ENCODE measurements around the gene LACTBL1. TPM values are rescaled to one million over a fixed set of nuclear protein-coding genes. Genes with fewer than 3 reads are reported as not detected.

The LACTBL1 gene
- total RNA-seq, 1 donor from 2014 or later: not detected

GRCh38 chr1:22976127-22976460, 3.4 kb upstream of the LACTBL1 start:
- DNase-seq (ENCODE audit: low read depth): no peak
- no peaks in the 10 kb centered on the region for H3K36me3 ChIP-seq (ENCODE audit: control insufficient read depth, insufficient read depth, low read length)
- no peak for TF ChIP-seq CTCF (IDR thresholded peaks at IDR 0.05; ENCODE audit: insufficient read depth, low read length, poor library complexity, severe bottlenecking)
- H3K27me3 ChIP-seq (ENCODE audit: control insufficient read depth, insufficient read depth, low read length): peaks cover 3% of the 10 kb centered on the region
- no peak overlapping the region for H3K4me3 ChIP-seq (ENCODE audit: low read depth, low read length)

GRCh38 chr1:22975694-22976093, 3.0 kb upstream of the LACTBL1 start:
- DNase-seq (ENCODE audit: low read depth): no peak

GRCh38 chr1:22971611-22972405, 858 bp downstream of the LACTBL1 start:
- no peaks in the 10 kb centered on the region for H3K36me3 ChIP-seq (ENCODE audit: control insufficient read depth, insufficient read depth, low read length)
- H3K27me3 ChIP-seq (ENCODE audit: control insufficient read depth, insufficient read depth, low read length): peaks cover 4% of the 10 kb centered on the region
- no peak for TF ChIP-seq CTCF (IDR thresholded peaks at IDR 0.05; ENCODE audit: insufficient read depth, low read length, poor library complexity, severe bottlenecking)
- H3K4me3 ChIP-seq (ENCODE audit: low read depth, low read length): no peak overlapping the region
- no peak for DNase-seq (ENCODE audit: low read depth)

More at GRCh38 chr1:22975694-22976093, 3.0 kb upstream of the LACTBL1 start:
- no peak overlapping the region for H3K4me3 ChIP-seq (ENCODE audit: low read depth, low read length)
- H3K27me3 ChIP-seq (ENCODE audit: control insufficient read depth, insufficient read depth, low read length): peaks cover 4% of the 10 kb centered on the region
- TF ChIP-seq CTCF (IDR thresholded peaks at IDR 0.05; ENCODE audit: insufficient read depth, low read length, poor library complexity, severe bottlenecking): no peak
- no peaks in the 10 kb centered on the region for H3K36me3 ChIP-seq (ENCODE audit: control insufficient read depth, insufficient read depth, low read length)

GRCh38 chr1:22971161-22971560, 1.5 kb downstream of the LACTBL1 start:
- Histone ChIP-seq H3K27me3 (ENCODE audit: control insufficient read depth, insufficient read depth, low read length) (peaks cover 4% of the 10 kb centered on the region), H3K4me3 (ENCODE audit: low read depth, low read length) (no peak overlapping the region), H3K36me3 (ENCODE audit: control insufficient read depth, insufficient read depth, low read length) (no peaks in the 10 kb centered on the region)
- no peak for DNase-seq (ENCODE audit: low read depth)
- TF ChIP-seq CTCF (IDR thresholded peaks at IDR 0.05; ENCODE audit: insufficient read depth, low read length, poor library complexity, severe bottlenecking): no peak

- Histone ChIP-seq H3K4me3 (ENCODE audit: low read depth, low read length) (no peak overlapping the region), H3K27me3 (ENCODE audit: control insufficient read depth, insufficient read depth, low read length) (peaks cover 4% of the 10 kb centered on the region), H3K36me3 (ENCODE audit: control insufficient read depth, insufficient read depth, low read length) (no peaks in the 10 kb centered on the region)
- TF ChIP-seq CTCF (IDR thresholded peaks at IDR 0.05; ENCODE audit: insufficient read depth, low read length, poor library complexity, severe bottlenecking): no peak
- no peak for DNase-seq (ENCODE audit: low read depth)
Observed at GRCh38 chr1:22970096-22970495, 2.6 kb downstream of the LACTBL1 start.

GRCh38 chr1:22969304-22969709, 3.4 kb downstream of the LACTBL1 start:
- no peaks in the 10 kb centered on the region for H3K36me3 ChIP-seq (ENCODE audit: control insufficient read depth, insufficient read depth, low read length)
- no peak for TF ChIP-seq CTCF (IDR thresholded peaks at IDR 0.05; ENCODE audit: insufficient read depth, low read length, poor library complexity, severe bottlenecking)
- peaks cover 4% of the 10 kb centered on the region for H3K27me3 ChIP-seq (ENCODE audit: control insufficient read depth, insufficient read depth, low read length)
- no peak overlapping the region for H3K4me3 ChIP-seq (ENCODE audit: low read depth, low read length)
- peak; percentile 16 for DNase-seq (ENCODE audit: low read depth)

Measured in kidney epithelial cell (primary cell).